Measurements from ENCODE around the gene UBE2M. TPM values are rescaled to one million over a fixed set of nuclear protein-coding genes. Genes with fewer than 3 reads are reported as not detected.

UBE2M gene
- total RNA-seq, 1 donor from 2014 or later: 80.4 TPM

DNA sequence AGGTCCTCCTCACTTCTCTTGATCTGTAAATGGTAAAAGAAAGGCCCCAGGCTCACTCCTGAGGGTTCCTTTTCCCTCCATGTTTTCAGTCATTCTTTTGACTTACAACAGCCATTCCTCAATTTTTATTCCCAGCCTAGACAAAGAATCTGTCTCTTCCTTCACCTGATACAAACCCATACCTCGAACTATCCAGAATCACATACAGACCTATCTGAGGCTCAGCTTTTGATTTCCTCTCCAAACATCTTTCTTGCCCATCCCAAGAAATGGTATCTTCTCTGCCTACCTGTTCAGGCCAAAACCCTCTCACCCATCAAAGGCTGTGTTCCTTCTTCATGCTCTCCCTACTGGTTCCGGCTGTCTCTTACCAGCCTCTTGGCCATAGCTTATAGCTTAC is 5.8 kb downstream of the UBE2M start:
- H3K4me1 Mint-ChIP-seq (ENCODE audit: low read depth): peaks cover 29% of the 10 kb centered on the region
- H3K27ac Mint-ChIP-seq: peak overlapping the region; percentile 83
- no peaks in the 10 kb centered on the region for H3K9me3 Mint-ChIP-seq (ENCODE audit: low read depth)
- no peaks in the 10 kb centered on the region for H3K27me3 Mint-ChIP-seq
- TF ChIP-seq, protein P1, sequence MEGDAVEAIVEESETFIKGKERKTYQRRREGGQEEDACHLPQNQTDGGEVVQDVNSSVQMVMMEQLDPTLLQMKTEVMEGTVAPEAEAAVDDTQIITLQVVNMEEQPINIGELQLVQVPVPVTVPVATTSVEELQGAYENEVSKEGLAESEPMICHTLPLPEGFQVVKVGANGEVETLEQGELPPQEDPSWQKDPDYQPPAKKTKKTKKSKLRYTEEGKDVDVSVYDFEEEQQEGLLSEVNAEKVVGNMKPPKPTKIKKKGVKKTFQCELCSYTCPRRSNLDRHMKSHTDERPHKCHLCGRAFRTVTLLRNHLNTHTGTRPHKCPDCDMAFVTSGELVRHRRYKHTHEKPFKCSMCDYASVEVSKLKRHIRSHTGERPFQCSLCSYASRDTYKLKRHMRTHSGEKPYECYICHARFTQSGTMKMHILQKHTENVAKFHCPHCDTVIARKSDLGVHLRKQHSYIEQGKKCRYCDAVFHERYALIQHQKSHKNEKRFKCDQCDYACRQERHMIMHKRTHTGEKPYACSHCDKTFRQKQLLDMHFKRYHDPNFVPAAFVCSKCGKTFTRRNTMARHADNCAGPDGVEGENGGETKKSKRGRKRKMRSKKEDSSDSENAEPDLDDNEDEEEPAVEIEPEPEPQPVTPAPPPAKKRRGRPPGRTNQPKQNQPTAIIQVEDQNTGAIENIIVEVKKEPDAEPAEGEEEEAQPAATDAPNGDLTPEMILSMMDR (IDR thresholded peaks at IDR 0.05; ENCODE audit: unreplicated experiment): no peak
- H3K4me3 Mint-ChIP-seq (ENCODE audit: low read depth): no peak overlapping the region
- peaks cover 20% of the 10 kb centered on the region for H3K36me3 Mint-ChIP-seq (ENCODE audit: insufficient read depth)
- DNase-seq (ENCODE audit: low spot score, unreplicated experiment): no peak

DNA sequence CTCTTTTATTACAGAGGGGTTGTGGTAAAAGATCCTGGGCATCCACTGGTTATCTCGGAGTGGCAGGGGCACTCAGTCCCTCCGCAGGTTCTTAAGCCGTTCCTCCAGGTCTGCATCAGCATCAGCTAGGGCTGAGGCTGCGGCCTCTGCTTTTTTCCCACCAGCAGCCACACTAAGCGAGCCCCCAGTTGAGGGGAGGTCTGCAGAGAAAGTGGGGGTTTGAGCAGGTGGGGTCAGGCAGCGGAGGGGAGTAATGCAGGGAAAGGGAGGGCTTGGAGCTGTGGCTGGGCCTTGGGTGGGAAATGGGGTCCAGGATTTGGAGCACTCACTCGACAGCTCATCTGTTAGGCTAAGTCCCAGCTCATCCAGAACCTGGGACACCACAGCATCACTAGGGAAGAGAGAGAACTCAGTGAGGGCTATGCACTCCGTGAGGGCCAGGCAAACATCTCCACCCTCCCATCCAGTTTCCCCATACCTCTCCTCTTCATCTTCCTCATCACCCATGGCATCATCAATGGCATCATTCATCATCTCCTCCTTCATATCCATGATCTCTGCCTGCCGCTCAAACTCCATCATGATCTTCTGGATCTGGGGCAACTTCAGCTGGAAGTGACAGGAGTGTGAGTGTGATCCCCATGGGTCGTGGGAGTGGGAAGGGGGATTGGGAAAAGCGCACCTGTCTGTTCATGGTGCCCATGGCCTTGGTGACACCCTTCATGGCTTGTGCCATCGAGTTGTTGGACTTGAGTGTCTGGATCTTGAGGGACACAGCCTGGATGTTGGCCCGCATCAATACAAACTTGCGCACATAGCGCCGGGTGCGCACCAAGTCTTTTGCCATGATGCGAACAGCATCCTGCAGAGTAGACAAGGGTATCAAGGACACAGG is 6.6 kb downstream of the UBE2M start:
- Mint-ChIP-seq H3K27ac (peak overlapping the region; percentile 67), H3K9me3 (ENCODE audit: low read depth) (no peaks in the 10 kb centered on the region), H3K36me3 (ENCODE audit: insufficient read depth) (peaks cover 20% of the 10 kb centered on the region), H3K27me3 (no peaks in the 10 kb centered on the region), H3K4me3 (ENCODE audit: low read depth) (no peak overlapping the region), H3K4me1 (ENCODE audit: low read depth) (peaks cover 23% of the 10 kb centered on the region)
- TF ChIP-seq, protein P1 (IDR thresholded peaks at IDR 0.05; ENCODE audit: unreplicated experiment): no peak
- no peak for DNase-seq (ENCODE audit: low spot score, unreplicated experiment)

DNA sequence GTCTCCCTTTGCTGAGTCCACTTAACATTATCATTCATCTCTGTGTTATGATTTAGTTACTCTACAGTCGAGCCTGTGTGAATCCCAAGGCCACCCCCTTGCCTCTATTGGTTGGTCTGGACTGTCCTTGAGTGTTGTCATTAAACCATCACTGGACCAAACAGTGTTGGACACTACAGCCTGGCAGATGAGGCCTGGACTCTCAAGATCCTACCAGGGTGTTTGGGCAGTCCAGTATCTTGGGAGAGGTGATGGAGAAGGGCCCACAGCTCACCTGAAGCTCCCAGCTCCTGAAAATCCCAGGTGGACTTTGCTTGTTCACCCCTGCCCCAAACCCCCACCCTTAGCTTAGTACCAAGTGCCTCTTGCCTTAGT is 7.3 kb downstream of the UBE2M start:
- Mint-ChIP-seq H3K27ac (no peak overlapping the region), H3K36me3 (ENCODE audit: insufficient read depth) (peaks cover 22% of the 10 kb centered on the region), H3K4me1 (ENCODE audit: low read depth) (peaks cover 25% of the 10 kb centered on the region), H3K9me3 (ENCODE audit: low read depth) (no peaks in the 10 kb centered on the region), H3K27me3 (no peaks in the 10 kb centered on the region), H3K4me3 (ENCODE audit: low read depth) (no peak overlapping the region)
- no peak for DNase-seq (ENCODE audit: low spot score, unreplicated experiment)
- TF ChIP-seq, protein P1 (IDR thresholded peaks at IDR 0.05; ENCODE audit: unreplicated experiment): no peak

DNA sequence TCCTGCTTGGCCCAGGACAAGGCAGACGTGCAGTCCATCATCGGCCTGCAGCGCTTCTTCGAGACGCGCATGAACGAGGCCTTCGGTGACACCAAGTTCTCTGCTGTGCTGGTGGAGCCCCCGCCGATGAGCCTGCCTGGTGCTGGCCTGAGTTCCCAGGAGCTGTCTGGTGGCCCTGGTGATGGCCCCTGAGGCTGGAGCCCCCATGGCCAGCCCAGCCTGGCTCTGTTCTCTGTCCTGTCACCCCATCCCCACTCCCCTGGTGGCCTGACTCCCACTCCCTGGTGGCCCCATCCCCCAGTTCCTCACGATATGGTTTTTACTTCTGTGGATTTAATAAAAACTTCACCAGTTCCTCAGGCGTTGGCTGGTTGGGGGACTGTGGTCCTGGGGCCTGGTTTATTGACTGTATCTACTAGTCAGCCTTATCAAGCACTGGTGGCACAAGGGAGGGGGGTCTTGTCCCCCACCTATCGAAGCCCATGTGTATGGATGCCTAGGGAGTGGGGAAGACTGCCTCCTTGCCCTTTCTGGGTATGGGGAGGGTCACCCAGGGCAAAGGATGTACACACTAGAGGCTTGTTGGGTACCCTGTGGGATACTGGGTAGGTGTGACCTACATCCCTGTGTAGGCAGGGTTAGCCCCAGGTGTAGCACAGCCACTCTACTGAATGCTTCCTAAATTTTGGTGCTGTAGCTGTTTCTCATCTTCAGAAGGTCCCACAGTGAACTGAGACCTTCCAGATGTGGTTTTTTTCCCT is 7.9 kb downstream of the UBE2M start:
- TF ChIP-seq, protein P1 (IDR thresholded peaks at IDR 0.05; ENCODE audit: unreplicated experiment): no peak
- H3K27ac Mint-ChIP-seq: peak overlapping the region; percentile 82
- no peak for DNase-seq (ENCODE audit: low spot score, unreplicated experiment)
- no peaks in the 10 kb centered on the region for H3K9me3 Mint-ChIP-seq (ENCODE audit: low read depth)
- H3K36me3 Mint-ChIP-seq (ENCODE audit: insufficient read depth): peaks cover 26% of the 10 kb centered on the region
- no peaks in the 10 kb centered on the region for H3K27me3 Mint-ChIP-seq
- H3K4me1 Mint-ChIP-seq (ENCODE audit: low read depth): peaks cover 29% of the 10 kb centered on the region
- H3K4me3 Mint-ChIP-seq (ENCODE audit: low read depth): no peak overlapping the region

DNA sequence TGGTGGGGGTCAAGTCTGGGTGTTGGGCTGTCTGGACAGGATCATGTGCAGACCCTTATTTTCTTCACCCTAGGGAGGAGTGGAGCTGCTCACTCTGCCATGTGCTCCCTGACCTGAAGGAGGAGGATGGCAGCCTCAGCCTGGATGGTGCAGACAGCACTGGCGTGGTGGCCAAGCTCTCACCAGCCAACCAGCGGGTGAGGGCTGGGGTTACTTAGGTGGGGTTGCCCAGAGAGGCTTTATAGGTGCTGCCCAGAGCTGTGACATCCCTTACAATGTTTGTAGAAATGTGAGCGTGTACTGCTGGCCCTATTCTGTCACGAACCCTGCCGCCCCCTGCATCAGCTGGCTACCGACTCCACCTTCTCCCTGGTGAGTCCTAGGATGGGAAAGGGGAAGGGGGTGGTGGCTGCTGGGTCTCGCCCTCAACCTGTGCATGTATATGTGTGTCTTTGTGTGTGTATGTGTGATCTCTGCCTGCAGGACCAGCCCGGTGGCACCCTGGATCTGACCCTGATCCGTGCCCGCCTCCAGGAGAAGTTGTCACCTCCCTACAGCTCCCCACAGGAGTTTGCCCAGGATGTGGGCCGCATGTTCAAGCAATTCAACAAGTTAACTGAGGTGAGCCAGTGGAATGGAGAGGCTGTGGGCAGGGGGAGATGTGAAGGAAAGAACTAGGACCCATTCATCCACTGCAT is 8.6 kb downstream of the UBE2M start:
- Mint-ChIP-seq H3K4me3 (ENCODE audit: low read depth) (no peak overlapping the region), H3K27ac (peak overlapping the region; percentile 82), H3K36me3 (ENCODE audit: insufficient read depth) (peaks cover 26% of the 10 kb centered on the region), H3K9me3 (ENCODE audit: low read depth) (no peaks in the 10 kb centered on the region), H3K4me1 (ENCODE audit: low read depth) (peaks cover 27% of the 10 kb centered on the region), H3K27me3 (no peaks in the 10 kb centered on the region)
- DNase-seq (ENCODE audit: low spot score, unreplicated experiment): no peak
- TF ChIP-seq, protein P1 (IDR thresholded peaks at IDR 0.05; ENCODE audit: unreplicated experiment): no peak

Data from progenitor cell of endocrine pancreas (in vitro differentiated cells).